ENCODE results near the gene FNIP2. TPM values are rescaled to one million over a fixed set of nuclear protein-coding genes. Genes with fewer than 3 reads are reported as not detected.
"Not testable (repeated sequence)": the region's sequence is repeated elsewhere in the genome, so short reads cannot be mapped to it uniquely, and the experiment has no call there.

FNIP2 gene
- total RNA-seq, 3 donors from 2014 or later: 61.8 to 94.1 (median 73.4) TPM

GRCh38 chr4:158758142-158758541 lies 10.7 kb upstream of the FNIP2 start:
- no peak overlapping the region for H3K4me3 ChIP-seq
- DNase-seq (no peak), ATAC-seq (no peak)
- intact Hi-C loops (cut with DNase I, micrococcal nuclease): no loop called here
- TF ChIP-seq, protein P1, sequence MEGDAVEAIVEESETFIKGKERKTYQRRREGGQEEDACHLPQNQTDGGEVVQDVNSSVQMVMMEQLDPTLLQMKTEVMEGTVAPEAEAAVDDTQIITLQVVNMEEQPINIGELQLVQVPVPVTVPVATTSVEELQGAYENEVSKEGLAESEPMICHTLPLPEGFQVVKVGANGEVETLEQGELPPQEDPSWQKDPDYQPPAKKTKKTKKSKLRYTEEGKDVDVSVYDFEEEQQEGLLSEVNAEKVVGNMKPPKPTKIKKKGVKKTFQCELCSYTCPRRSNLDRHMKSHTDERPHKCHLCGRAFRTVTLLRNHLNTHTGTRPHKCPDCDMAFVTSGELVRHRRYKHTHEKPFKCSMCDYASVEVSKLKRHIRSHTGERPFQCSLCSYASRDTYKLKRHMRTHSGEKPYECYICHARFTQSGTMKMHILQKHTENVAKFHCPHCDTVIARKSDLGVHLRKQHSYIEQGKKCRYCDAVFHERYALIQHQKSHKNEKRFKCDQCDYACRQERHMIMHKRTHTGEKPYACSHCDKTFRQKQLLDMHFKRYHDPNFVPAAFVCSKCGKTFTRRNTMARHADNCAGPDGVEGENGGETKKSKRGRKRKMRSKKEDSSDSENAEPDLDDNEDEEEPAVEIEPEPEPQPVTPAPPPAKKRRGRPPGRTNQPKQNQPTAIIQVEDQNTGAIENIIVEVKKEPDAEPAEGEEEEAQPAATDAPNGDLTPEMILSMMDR (IDR thresholded peaks at IDR 0.05): no peak
- no peaks in the 10 kb centered on the region for H3K4me1 ChIP-seq (ENCODE audit: low read depth)
- H3K9me3 ChIP-seq: no peaks in the 10 kb centered on the region
- no peaks in the 10 kb centered on the region for H3K36me3 ChIP-seq (ENCODE audit: low read depth)

DNA sequence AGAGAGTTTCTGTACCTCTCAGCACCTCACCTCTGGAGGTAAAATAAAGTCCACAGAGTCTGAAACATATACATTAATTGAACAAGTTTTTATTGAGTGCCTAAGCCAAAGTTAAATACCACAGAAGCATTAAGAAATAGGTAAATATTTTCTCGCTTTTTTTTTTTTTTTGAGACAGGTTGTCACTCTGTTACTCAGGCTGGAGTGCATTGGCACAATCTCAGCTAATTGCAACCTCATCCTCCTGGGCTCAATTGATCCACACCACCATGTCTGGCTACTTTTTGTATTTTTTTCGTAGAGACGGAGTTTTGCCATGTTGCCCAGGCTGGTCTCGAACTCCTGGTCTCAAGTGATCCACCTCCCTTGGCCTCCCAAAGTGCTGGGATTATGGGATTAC lies 10.1 kb upstream of the FNIP2 start:
- H3K4me1 ChIP-seq (ENCODE audit: low read depth): no peaks in the 10 kb centered on the region
- no peaks in the 10 kb centered on the region for H3K36me3 ChIP-seq (ENCODE audit: low read depth)
- TF ChIP-seq, protein P1 (IDR thresholded peaks at IDR 0.05): no peak
- no peak for ATAC-seq
- DNase-seq: no peak
- intact Hi-C loops (cut with DNase I, micrococcal nuclease): no loop called here
- H3K9me3 ChIP-seq: no peaks in the 10 kb centered on the region
- H3K4me3 ChIP-seq: no peak overlapping the region

GRCh38 chr4:158759539-158759938 lies 9.3 kb upstream of the FNIP2 start:
- H3K4me3 ChIP-seq; H3K4me1 ChIP-seq (ENCODE audit: low read depth); intact Hi-C loops (cut with DNase I, micrococcal nuclease); H3K9me3 ChIP-seq; ATAC-seq; H3K36me3 ChIP-seq (ENCODE audit: low read depth); DNase-seq: not testable (repeated sequence)

- no peak for ATAC-seq
- intact Hi-C loops (cut with DNase I, micrococcal nuclease): no loop called here
- Histone ChIP-seq H3K36me3 (ENCODE audit: low read depth) (no peaks in the 10 kb centered on the region), H3K9me3 (no peaks in the 10 kb centered on the region), H3K4me3 (no peak overlapping the region), H3K4me1 (ENCODE audit: low read depth) (no peaks in the 10 kb centered on the region)
- DNase-seq: no peak
- TF ChIP-seq, protein P1 (IDR thresholded peaks at IDR 0.05): no peak
Observed at GRCh38 chr4:158760866-158761265, 8.0 kb upstream of the FNIP2 start.

- TF ChIP-seq, protein P1 (IDR thresholded peaks at IDR 0.05): no peak
- DNase-seq (no peak), ATAC-seq (no peak)
- intact Hi-C loops (cut with DNase I, micrococcal nuclease): no loop called here
- no peak overlapping the region for H3K4me3 ChIP-seq
- H3K4me1 ChIP-seq (ENCODE audit: low read depth): no peaks in the 10 kb centered on the region
- H3K36me3 ChIP-seq (ENCODE audit: low read depth): no peaks in the 10 kb centered on the region
- no peaks in the 10 kb centered on the region for H3K9me3 ChIP-seq
Observed at GRCh38 chr4:158762553-158762952, 6.3 kb upstream of the FNIP2 start.

- H3K36me3 ChIP-seq (ENCODE audit: low read depth): no peaks in the 10 kb centered on the region
- no peak overlapping the region for H3K4me3 ChIP-seq
- intact Hi-C loops (cut with DNase I, micrococcal nuclease): no loop called here
- no peaks in the 10 kb centered on the region for H3K9me3 ChIP-seq
- DNase-seq (no peak), ATAC-seq (no peak)
- TF ChIP-seq, protein P1 (IDR thresholded peaks at IDR 0.05): no peak
- no peaks in the 10 kb centered on the region for H3K4me1 ChIP-seq (ENCODE audit: low read depth)
Observed at GRCh38 chr4:158763462-158763861, 5.4 kb upstream of the FNIP2 start.
